ENCODE measurements around the gene RNF13.

Gene RNF13

GRCh38 chr3:149801639-149802038 lies 11.4 kb upstream of the RNF13 start:
- no peaks in the 10 kb centered on the region for H3K9me3 ChIP-seq (ENCODE audit: insufficient read depth, low read depth, low read length)
- no peaks in the 10 kb centered on the region for H3K4me1 ChIP-seq (ENCODE audit: insufficient read depth, low read length)
- WGBS = 72% methylated on average over 5 of the region's 5 CpGs
- H3K27ac ChIP-seq (ENCODE audit: low read depth, low read length) = no peak overlapping the region
- H3K4me3 ChIP-seq (ENCODE audit: low read length) = no peak overlapping the region
- no peak overlapping the region for H3K9ac ChIP-seq (ENCODE audit: low read depth, low read length)
- H3K27me3 ChIP-seq (ENCODE audit: insufficient read depth, low read length) = no peaks in the 10 kb centered on the region
- H3K36me3 ChIP-seq (ENCODE audit: insufficient read depth, low read length) = no peaks in the 10 kb centered on the region

GRCh38 chr3:149806171-149806778 lies 6.7 kb upstream of the RNF13 start:
- H3K9ac ChIP-seq (ENCODE audit: low read depth, low read length) = no peak overlapping the region

GRCh38 chr3:149808209-149808829 lies 4.7 kb upstream of the RNF13 start:
- Histone ChIP-seq H3K9ac (ENCODE audit: low read depth, low read length) (no peak overlapping the region), H3K36me3 (ENCODE audit: insufficient read depth, low read length) (no peaks in the 10 kb centered on the region), H3K4me1 (ENCODE audit: insufficient read depth, low read length) (no peaks in the 10 kb centered on the region), H3K9me3 (ENCODE audit: insufficient read depth, low read depth, low read length) (no peaks in the 10 kb centered on the region), H3K27ac (ENCODE audit: low read depth, low read length) (no peak overlapping the region), H3K4me3 (ENCODE audit: low read length) (no peak overlapping the region), H3K27me3 (ENCODE audit: insufficient read depth, low read length) (no peaks in the 10 kb centered on the region)
- 40% methylated on average over 4 of the region's 4 CpGs for WGBS

More at GRCh38 chr3:149806171-149806778, 6.7 kb upstream of the RNF13 start:
- Histone ChIP-seq H3K27me3 (ENCODE audit: insufficient read depth, low read length) (no peaks in the 10 kb centered on the region), H3K27ac (ENCODE audit: low read depth, low read length) (no peak overlapping the region), H3K4me1 (ENCODE audit: insufficient read depth, low read length) (no peaks in the 10 kb centered on the region), H3K4me3 (ENCODE audit: low read length) (no peak overlapping the region), H3K9me3 (ENCODE audit: insufficient read depth, low read depth, low read length) (no peaks in the 10 kb centered on the region), H3K36me3 (ENCODE audit: insufficient read depth, low read length) (no peaks in the 10 kb centered on the region)
- 91% methylated on average over 2 of the region's 2 CpGs for WGBS

GRCh38 chr3:149809699-149810098 lies 3.3 kb upstream of the RNF13 start:
- H3K27me3 ChIP-seq (ENCODE audit: insufficient read depth, low read length) = no peaks in the 10 kb centered on the region
- H3K9me3 ChIP-seq (ENCODE audit: insufficient read depth, low read depth, low read length) = no peaks in the 10 kb centered on the region
- no peak overlapping the region for H3K4me3 ChIP-seq (ENCODE audit: low read length)
- H3K36me3 ChIP-seq (ENCODE audit: insufficient read depth, low read length) = no peaks in the 10 kb centered on the region
- H3K4me1 ChIP-seq (ENCODE audit: insufficient read depth, low read length) = peaks cover 6% of the 10 kb centered on the region
- no peak overlapping the region for H3K9ac ChIP-seq (ENCODE audit: low read depth, low read length)
- H3K27ac ChIP-seq (ENCODE audit: low read depth, low read length) = no peak overlapping the region

- peaks cover 16% of the 10 kb centered on the region for H3K4me1 ChIP-seq (ENCODE audit: insufficient read depth, low read length)
- WGBS = 90% methylated on average over 2 of the region's 2 CpGs
Measured at GRCh38 chr3:149810846-149811245, 2.2 kb upstream of the RNF13 start.

GRCh38 chr3:149812165-149812605 lies 830 bp upstream of the RNF13 start:
- Histone ChIP-seq H3K4me1 (ENCODE audit: insufficient read depth, low read length) (peaks cover 16% of the 10 kb centered on the region), H3K27ac (ENCODE audit: low read depth, low read length) (peak overlapping the region; percentile 84; the same call in 1 of the 2 replicates), H3K9ac (ENCODE audit: low read depth, low read length) (peak overlapping the region; percentile 85), H3K36me3 (ENCODE audit: insufficient read depth, low read length) (no peaks in the 10 kb centered on the region), H3K27me3 (ENCODE audit: insufficient read depth, low read length) (no peaks in the 10 kb centered on the region), H3K9me3 (ENCODE audit: insufficient read depth, low read depth, low read length) (no peaks in the 10 kb centered on the region), H3K4me3 (ENCODE audit: low read length) (peak overlapping the region; percentile 91)
- 42% methylated on average over 13 of the region's 13 CpGs for WGBS

More at GRCh38 chr3:149810846-149811245, 2.2 kb upstream of the RNF13 start:
- H3K9ac ChIP-seq (ENCODE audit: low read depth, low read length) = no peak overlapping the region
- no peaks in the 10 kb centered on the region for H3K36me3 ChIP-seq (ENCODE audit: insufficient read depth, low read length)
- H3K27me3 ChIP-seq (ENCODE audit: insufficient read depth, low read length) = no peaks in the 10 kb centered on the region
- H3K27ac ChIP-seq (ENCODE audit: low read depth, low read length) = no peak overlapping the region
- H3K4me3 ChIP-seq (ENCODE audit: low read length) = no peak overlapping the region
- H3K9me3 ChIP-seq (ENCODE audit: insufficient read depth, low read depth, low read length) = no peaks in the 10 kb centered on the region

GRCh38 chr3:149813367-149814281 lies 609 bp downstream of the RNF13 start:
- Histone ChIP-seq H3K27me3 (ENCODE audit: insufficient read depth, low read length) (no peaks in the 10 kb centered on the region), H3K4me3 (ENCODE audit: low read length) (peak overlapping the region; percentile 91), H3K4me1 (ENCODE audit: insufficient read depth, low read length) (peaks cover 16% of the 10 kb centered on the region), H3K36me3 (ENCODE audit: insufficient read depth, low read length) (no peaks in the 10 kb centered on the region), H3K9me3 (ENCODE audit: insufficient read depth, low read depth, low read length) (no peaks in the 10 kb centered on the region), H3K9ac (ENCODE audit: low read depth, low read length) (peak overlapping the region; percentile 85), H3K27ac (ENCODE audit: low read depth, low read length) (peak overlapping the region; percentile 84)
- 3% methylated on average over 29 of the region's 29 CpGs for WGBS

GRCh38 chr3:149815321-149815720 lies 2.3 kb downstream of the RNF13 start:
- no peak overlapping the region for H3K9ac ChIP-seq (ENCODE audit: low read depth, low read length)
- H3K36me3 ChIP-seq (ENCODE audit: insufficient read depth, low read length) = no peaks in the 10 kb centered on the region
- H3K4me1 ChIP-seq (ENCODE audit: insufficient read depth, low read length) = peaks cover 22% of the 10 kb centered on the region

GRCh38 chr3:149815728-149816127 lies 2.7 kb downstream of the RNF13 start:
- H3K27me3 ChIP-seq (ENCODE audit: insufficient read depth, low read length) = no peaks in the 10 kb centered on the region
- no peak overlapping the region for H3K27ac ChIP-seq (ENCODE audit: low read depth, low read length)
- H3K9ac ChIP-seq (ENCODE audit: low read depth, low read length) = no peak overlapping the region
- no peak overlapping the region for H3K4me3 ChIP-seq (ENCODE audit: low read length)
- no peaks in the 10 kb centered on the region for H3K9me3 ChIP-seq (ENCODE audit: insufficient read depth, low read depth, low read length)
- H3K36me3 ChIP-seq (ENCODE audit: insufficient read depth, low read length) = no peaks in the 10 kb centered on the region
- WGBS = 81% methylated on average over 3 of the region's 3 CpGs
- peaks cover 22% of the 10 kb centered on the region for H3K4me1 ChIP-seq (ENCODE audit: insufficient read depth, low read length)

More at GRCh38 chr3:149815321-149815720, 2.3 kb downstream of the RNF13 start:
- WGBS = no CpG with 5 or more reads among the region's 1 CpG
- H3K27ac ChIP-seq (ENCODE audit: low read depth, low read length) = no peak overlapping the region
- no peaks in the 10 kb centered on the region for H3K27me3 ChIP-seq (ENCODE audit: insufficient read depth, low read length)
- H3K9me3 ChIP-seq (ENCODE audit: insufficient read depth, low read depth, low read length) = no peaks in the 10 kb centered on the region
- peak overlapping the region; percentile 91 for H3K4me3 ChIP-seq (ENCODE audit: low read length)

- Histone ChIP-seq H3K27me3 (ENCODE audit: insufficient read depth, low read length) (no peaks in the 10 kb centered on the region), H3K9ac (ENCODE audit: low read depth, low read length) (no peak overlapping the region), H3K27ac (ENCODE audit: low read depth, low read length) (no peak overlapping the region), H3K9me3 (ENCODE audit: insufficient read depth, low read depth, low read length) (no peaks in the 10 kb centered on the region), H3K4me3 (ENCODE audit: low read length) (no peak overlapping the region), H3K36me3 (ENCODE audit: insufficient read depth, low read length) (no peaks in the 10 kb centered on the region), H3K4me1 (ENCODE audit: insufficient read depth, low read length) (peaks cover 22% of the 10 kb centered on the region)
- 92% methylated on average over 2 of the region's 3 CpGs for WGBS
Measured at GRCh38 chr3:149816311-149816710, 3.3 kb downstream of the RNF13 start.

- H3K27ac ChIP-seq (ENCODE audit: low read depth, low read length) = no peak overlapping the region
- H3K27me3 ChIP-seq (ENCODE audit: insufficient read depth, low read length) = no peaks in the 10 kb centered on the region
- H3K9ac ChIP-seq (ENCODE audit: low read depth, low read length) = no peak overlapping the region
- H3K4me3 ChIP-seq (ENCODE audit: low read length) = no peak overlapping the region
- peaks cover 22% of the 10 kb centered on the region for H3K4me1 ChIP-seq (ENCODE audit: insufficient read depth, low read length)
- H3K36me3 ChIP-seq (ENCODE audit: insufficient read depth, low read length) = no peaks in the 10 kb centered on the region
- peaks cover 4% of the 10 kb centered on the region; the same call in 1 of the 2 replicates for H3K9me3 ChIP-seq (ENCODE audit: insufficient read depth, low read depth, low read length)
- 79% methylated on average over 1 of the region's 2 CpGs for WGBS
Measured at GRCh38 chr3:149816986-149817385, 4.0 kb downstream of the RNF13 start.

Measured in HUES64 (cell line).